Smooth muscle cell (in vitro differentiated cells): ENCODE data around the gene ZYG11B. TPM values are rescaled to one million over a fixed set of nuclear protein-coding genes. Genes with fewer than 3 reads are reported as not detected.
"Not testable (repeated sequence)": the region's sequence is repeated elsewhere in the genome, so short reads cannot be mapped to it uniquely, and the experiment has no call there.

Source experiments
- DNase-seq: peaks from one replicate; lab custom pipeline; 2025; ENCODE audit not compliant: unreplicated experiment; lab: John Stamatoyannopoulos, UW
- H2AFZ ChIP-seq: fragments of 200-600 bp; sonication (generic); 2 replicates; pipeline ENCODE4 v1.6.0; 2016; ENCODE audit warnings: antibody characterized with exemption, low read depth, mild to moderate bottlenecking
- H3F3A ChIP-seq: fragments of 200-600 bp; sonication (generic); 2 replicates; pipeline ENCODE4 v1.6.0; 2017; ENCODE audit warnings: antibody characterized with exemption, low read depth
- H3K27ac ChIP-seq: fragments of 200-600 bp; sonication (generic); 2 replicates; pipeline ENCODE4 v1.5.1; 2016; ENCODE audit warnings: low read depth, mild to moderate bottlenecking
- H3K27me3 ChIP-seq: fragments of 200-600 bp; sonication (generic); 2 replicates; pipeline ENCODE4 v1.6.1; 2016; ENCODE audit warnings: low read depth, mild to moderate bottlenecking
- H3K36me3 ChIP-seq: fragments of 200-600 bp; sonication (generic); 2 replicates; pipeline ENCODE4 v1.5.1; 2016; ENCODE audit warnings: low read depth
- H3K4me1 ChIP-seq: fragments of 200-600 bp; sonication (generic); 2 replicates; pipeline ENCODE4 v1.5.1; 2016; ENCODE audit warnings: low read depth
- H3K4me2 ChIP-seq: fragments of 200-600 bp; sonication (generic); 2 replicates; pipeline ENCODE4 v1.6.0; 2016; ENCODE audit warnings: mild to moderate bottlenecking
- H3K4me3 ChIP-seq: fragments of 200-600 bp; sonication (generic); 2 replicates; pipeline ENCODE4 v1.5.1; 2016; ENCODE audit warnings: mild to moderate bottlenecking
- H3K79me2 ChIP-seq: fragments of 200-600 bp; sonication (generic); 2 replicates; pipeline ENCODE4 v1.6.0; 2016; ENCODE audit warnings: low read depth, mild to moderate bottlenecking
- H3K9ac ChIP-seq: fragments of 200-600 bp; sonication (generic); 2 replicates; pipeline ENCODE4 v1.6.0; 2016; ENCODE audit warnings: low read depth
- H3K9me3 ChIP-seq: fragments of 200-600 bp; sonication (generic); replicated peaks from 2 replicates; pipeline ENCODE4 v1.5.1; 2016; ENCODE audit warnings: low read depth
- H4K20me1 ChIP-seq: fragments of 200-600 bp; sonication (generic); 2 replicates; pipeline ENCODE4 v1.6.0; 2016; ENCODE audit warnings: low read depth
- WGBS: methylation state at CpG from one replicate; pipeline ENCODE4 v1.1.7; 2016; ENCODE audit warnings: low lambda C conversion rate; 5-methylcytosine and 5-hydroxymethylcytosine counted together
- polyA plus RNA-seq: library from polyadenylated mRNA; unstranded; fragments of >200 nt; fragmentation: Nextera tagmentation; extraction: Ambion mirVana; gene quantifications from 2 replicates; pipeline ENCODE4 v1.2.1, GENCODE V29; 2016
- total RNA-seq: library from RNA; depleted of rRNA; stranded (reverse); fragments of >200 nt; gene quantifications from 2 replicates; pipeline ENCODE4 v1.2.3, GENCODE V29; 2014
- TF ChIP-seq, protein P1 (sequence below): fragments of 200-600 bp; sonication (generic); IDR thresholded peaks from 2 replicates; pipeline ENCODE4 v1.5.1; 2017; ENCODE audit warnings: borderline replicate concordance, mild to moderate bottlenecking, antibody characterized with exemption; ENCODE audit not compliant: insufficient read depth, poor library complexity, severe bottlenecking

ZYG11B gene
- total and polyA plus RNA-seq, 2 experiments from 2014 or later, result 8.8 to 36.0 TPM

DNA sequence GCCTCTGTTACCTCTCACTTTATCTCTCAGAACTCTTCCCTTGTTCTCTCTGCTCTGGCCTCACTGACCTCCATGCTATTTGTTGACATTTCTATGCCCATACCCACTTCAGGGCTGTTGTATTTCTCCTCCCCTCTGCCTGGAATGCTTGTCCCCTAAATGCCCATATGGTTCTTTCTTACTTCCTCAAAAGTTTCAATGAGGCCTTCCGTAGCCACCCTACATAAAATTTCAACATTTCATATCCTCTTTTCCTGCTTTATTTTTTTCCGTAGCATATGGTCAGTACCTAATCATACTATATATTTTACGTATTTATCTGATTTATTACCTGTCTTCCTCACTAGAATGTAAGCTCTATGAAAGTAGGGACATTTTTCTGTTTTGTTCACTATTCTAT lies 69.2 kb downstream of the ZYG11B start:
- H4K20me1 ChIP-seq, result no peaks in the 10 kb centered on the region
- no peaks in the 10 kb centered on the region for H3K4me1 ChIP-seq
- TF ChIP-seq, protein P1, sequence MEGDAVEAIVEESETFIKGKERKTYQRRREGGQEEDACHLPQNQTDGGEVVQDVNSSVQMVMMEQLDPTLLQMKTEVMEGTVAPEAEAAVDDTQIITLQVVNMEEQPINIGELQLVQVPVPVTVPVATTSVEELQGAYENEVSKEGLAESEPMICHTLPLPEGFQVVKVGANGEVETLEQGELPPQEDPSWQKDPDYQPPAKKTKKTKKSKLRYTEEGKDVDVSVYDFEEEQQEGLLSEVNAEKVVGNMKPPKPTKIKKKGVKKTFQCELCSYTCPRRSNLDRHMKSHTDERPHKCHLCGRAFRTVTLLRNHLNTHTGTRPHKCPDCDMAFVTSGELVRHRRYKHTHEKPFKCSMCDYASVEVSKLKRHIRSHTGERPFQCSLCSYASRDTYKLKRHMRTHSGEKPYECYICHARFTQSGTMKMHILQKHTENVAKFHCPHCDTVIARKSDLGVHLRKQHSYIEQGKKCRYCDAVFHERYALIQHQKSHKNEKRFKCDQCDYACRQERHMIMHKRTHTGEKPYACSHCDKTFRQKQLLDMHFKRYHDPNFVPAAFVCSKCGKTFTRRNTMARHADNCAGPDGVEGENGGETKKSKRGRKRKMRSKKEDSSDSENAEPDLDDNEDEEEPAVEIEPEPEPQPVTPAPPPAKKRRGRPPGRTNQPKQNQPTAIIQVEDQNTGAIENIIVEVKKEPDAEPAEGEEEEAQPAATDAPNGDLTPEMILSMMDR, result no peak
- no peaks in the 10 kb centered on the region for H3K27me3 ChIP-seq
- no peaks in the 10 kb centered on the region for H3F3A ChIP-seq
- no peak overlapping the region for H3K27ac ChIP-seq
- H3K36me3 ChIP-seq, result peaks cover 4% of the 10 kb centered on the region
- H3K9ac ChIP-seq, result no peak overlapping the region
- H3K79me2 ChIP-seq, result no peaks in the 10 kb centered on the region
- H2AFZ ChIP-seq, result no peak overlapping the region
- no peak overlapping the region for H3K4me3 ChIP-seq
- H3K4me2 ChIP-seq, result no peak overlapping the region
- WGBS, result 96% methylated on average over 3 of the region's 3 CpGs
- H3K9me3 ChIP-seq, result no peaks in the 10 kb centered on the region
- no peak for DNase-seq

DNA sequence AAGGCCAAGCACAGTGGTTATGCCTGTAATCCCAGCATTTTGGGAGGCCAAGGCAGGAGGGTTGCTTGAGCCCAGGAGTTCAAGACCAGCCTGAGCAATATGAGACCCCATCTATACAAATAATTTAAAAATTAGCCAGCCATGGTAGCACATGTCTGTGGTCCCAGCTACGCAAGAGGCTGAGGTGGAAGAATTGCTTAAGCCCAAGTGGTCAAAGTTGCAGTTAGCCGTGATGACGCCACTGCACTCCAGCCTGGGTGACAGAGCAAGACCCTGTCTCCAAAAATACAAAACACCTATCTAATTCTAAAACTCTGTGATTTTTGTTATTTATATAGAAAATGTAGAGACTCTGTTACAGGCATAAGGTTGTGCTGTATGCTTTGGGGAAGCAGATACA lies 72.1 kb downstream of the ZYG11B start:
- 99% methylated on average over 3 of the region's 3 CpGs for WGBS
- no peaks in the 10 kb centered on the region for H3K27me3 ChIP-seq
- H3F3A ChIP-seq, result no peaks in the 10 kb centered on the region
- H3K79me2 ChIP-seq, result no peaks in the 10 kb centered on the region
- no peak overlapping the region for H3K4me2 ChIP-seq
- H3K9ac ChIP-seq, result no peak overlapping the region
- H3K4me1 ChIP-seq, result no peaks in the 10 kb centered on the region
- TF ChIP-seq, protein P1, result no peak
- H2AFZ ChIP-seq, result no peak overlapping the region
- DNase-seq, result no peak
- H3K4me3 ChIP-seq, result no peak overlapping the region
- no peaks in the 10 kb centered on the region for H4K20me1 ChIP-seq
- H3K27ac ChIP-seq, result no peak overlapping the region
- H3K36me3 ChIP-seq, result peaks cover 3% of the 10 kb centered on the region
- H3K9me3 ChIP-seq, result no peaks in the 10 kb centered on the region

DNA sequence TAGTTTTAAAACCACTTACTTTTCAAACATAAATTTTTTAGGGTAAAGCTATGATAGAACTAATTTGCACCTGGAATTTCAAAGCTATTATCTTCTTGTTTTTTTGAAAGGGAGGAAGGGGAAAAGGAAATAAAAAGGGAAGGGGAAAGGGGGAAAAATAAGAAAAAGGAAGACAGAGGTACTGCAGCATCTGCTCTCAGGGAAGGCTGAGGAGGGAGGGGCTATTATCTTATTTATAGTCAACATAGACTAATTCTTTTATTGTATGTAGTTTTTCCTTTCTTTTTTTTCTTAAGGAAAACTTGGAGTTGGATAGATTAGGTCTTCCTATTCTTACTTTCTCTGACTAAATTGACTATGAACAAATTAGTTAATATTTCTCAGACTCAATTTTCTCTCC lies 74.8 kb downstream of the ZYG11B start:
- Histone ChIP-seq H2AFZ (no peak overlapping the region), H3K36me3 (peaks cover 3% of the 10 kb centered on the region), H3F3A (no peaks in the 10 kb centered on the region), H3K9ac (no peak overlapping the region), H3K9me3 (no peaks in the 10 kb centered on the region), H4K20me1 (no peaks in the 10 kb centered on the region), H3K4me1 (no peaks in the 10 kb centered on the region), H3K79me2 (no peaks in the 10 kb centered on the region), H3K27ac (no peak overlapping the region), H3K4me3 (no peak overlapping the region), H3K4me2 (no peak overlapping the region), H3K27me3 (no peaks in the 10 kb centered on the region)
- DNase-seq, result no peak
- TF ChIP-seq, protein P1, result no peak

DNA sequence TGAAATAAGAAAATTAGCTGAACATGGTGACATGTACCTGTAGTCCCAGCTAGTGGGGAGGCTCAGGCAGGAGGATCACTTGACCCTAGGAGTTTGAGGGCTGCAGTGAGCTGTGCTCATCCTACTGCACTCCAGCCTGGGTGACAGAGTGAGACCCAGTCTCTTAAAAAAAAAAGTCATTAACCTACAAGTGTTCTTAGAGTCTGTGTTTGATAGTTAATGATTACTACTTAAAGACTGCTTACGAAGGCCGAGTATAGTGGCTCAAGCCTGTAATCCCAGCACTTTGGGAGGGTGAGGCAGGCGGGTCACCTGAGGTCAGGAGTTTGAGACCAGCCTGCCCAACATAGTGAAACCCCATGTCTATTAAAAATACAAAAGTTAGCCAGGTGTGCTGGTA lies 77.8 kb downstream of the ZYG11B start:
- not testable (repeated sequence) for H3K27ac ChIP-seq

More for the DNA sequence above, 77.8 kb downstream of the ZYG11B start:
- WGBS, result 97% methylated on average over 3 of the region's 3 CpGs
- H2AFZ ChIP-seq, H3K4me3 ChIP-seq, H4K20me1 ChIP-seq, H3K79me2 ChIP-seq, H3K27me3 ChIP-seq, H3K4me2 ChIP-seq, H3K4me1 ChIP-seq, H3K9me3 ChIP-seq, DNase-seq, H3F3A ChIP-seq, H3K9ac ChIP-seq, H3K36me3 ChIP-seq: not testable (repeated sequence)
